Progenitor cell of endocrine pancreas (in vitro differentiated cells): ENCODE data around the gene UQCC5. TPM values are rescaled to one million over a fixed set of nuclear protein-coding genes. Genes with fewer than 3 reads are reported as not detected.

ENCODE experiments used
- DNase-seq: peaks from one replicate; pipeline ENCODE4 v3.0.0; 2021; ENCODE audit warnings: low spot score; ENCODE audit not compliant: unreplicated experiment
- H3K27ac Mint-ChIP-seq: 2 replicates; pipeline ENCODE4 v1.8.0; 2021; ENCODE audit warnings: mild to moderate bottlenecking, moderate library complexity, mixed read lengths
- H3K27me3 Mint-ChIP-seq: 2 replicates; pipeline ENCODE4 v1.8.0; 2021; ENCODE audit warnings: mixed read lengths
- H3K36me3 Mint-ChIP-seq: 2 replicates; pipeline ENCODE4 v1.8.0; 2022; ENCODE audit warnings: mixed read lengths; ENCODE audit not compliant: insufficient read depth
- H3K4me1 Mint-ChIP-seq: 2 replicates; pipeline ENCODE4 v1.8.0; 2021; ENCODE audit warnings: low read depth, mixed read lengths
- H3K4me3 Mint-ChIP-seq: 2 replicates; pipeline ENCODE4 v1.8.0; 2021; ENCODE audit warnings: low read depth, mild to moderate bottlenecking, moderate library complexity, mixed read lengths
- H3K9me3 Mint-ChIP-seq: 2 replicates; pipeline ENCODE4 v1.8.0; 2021; ENCODE audit warnings: low read depth, mixed read lengths
- CTCF ChIP-seq: fragments of 200-600 bp; sonication (generic); IDR thresholded peaks from one replicate; pipeline ENCODE4 v1.5.0; 2021; ENCODE audit warnings: antibody characterized with exemption, mild to moderate bottlenecking; ENCODE audit not compliant: unreplicated experiment
- total RNA-seq: library from RNA; stranded (reverse); gene quantifications from 2 replicates; pipeline ENCODE4 v1.2.1, GENCODE V29; 2021

UQCC5 gene
- total RNA-seq, 1 donor from 2014 or later, result 14.2 TPM

- no peaks in the 10 kb centered on the region for H3K27me3 Mint-ChIP-seq
- no peak for DNase-seq
- no peaks in the 10 kb centered on the region for H3K9me3 Mint-ChIP-seq
- TF ChIP-seq CTCF, result no peak
- H3K4me3 Mint-ChIP-seq, result no peak overlapping the region
- H3K27ac Mint-ChIP-seq, result peak overlapping the region; percentile 56
- H3K4me1 Mint-ChIP-seq, result peaks cover 2% of the 10 kb centered on the region
- peaks cover 40% of the 10 kb centered on the region for H3K36me3 Mint-ChIP-seq
These were observed 37.9 kb downstream of the UQCC5 start for GRCh38 chr3:52574056-52574965.

Other genes with a start within 250 kb of the UQCC5 start
- gene GLYCTK, start 248.8 kb upstream of the UQCC5 start, total RNA-seq, result 52.5 and 53.6 TPM in 2 replicates
- 11.6 and 14.0 TPM in 2 replicates for gene DNAH1, start 220.3 kb upstream of the UQCC5 start, total RNA-seq
- 89.8 and 107 TPM in 2 replicates for gene BAP1, start 126.6 kb upstream of the UQCC5 start, total RNA-seq
- 4.6 and 5.5 TPM in 2 replicates for gene PHF7, start 125.9 kb upstream of the UQCC5 start, total RNA-seq
- 0.79 and 1.1 TPM in 2 replicates for gene SEMA3G, start 91.5 kb upstream of the UQCC5 start, total RNA-seq
- 3.3 and 3.6 TPM in 2 replicates for gene TNNC1, start 82.6 kb upstream of the UQCC5 start, total RNA-seq
- 199 and 214 TPM in 2 replicates for gene NISCH, start 81.0 kb upstream of the UQCC5 start, total RNA-seq
- gene STAB1, start 41.3 kb upstream of the UQCC5 start, total RNA-seq, result 0.27 and 0.46 TPM in 2 replicates
- gene NT5DC2, start 2.7 kb upstream of the UQCC5 start, total RNA-seq, result 269 and 271 TPM in 2 replicates
- gene PBRM1, start 149.3 kb downstream of the UQCC5 start, total RNA-seq, result 128 and 131 TPM in 2 replicates
- 85.9 and 94.0 TPM in 2 replicates for gene GNL3, start 149.4 kb downstream of the UQCC5 start, total RNA-seq
- 76.4 and 79.8 TPM in 2 replicates for gene GLT8D1, start 169.2 kb downstream of the UQCC5 start, total RNA-seq
- gene SPCS1, start 169.5 kb downstream of the UQCC5 start, total RNA-seq, result 85.1 and 89.6 TPM in 2 replicates
- 49.8 and 51.1 TPM in 2 replicates for gene NEK4, start 234.3 kb downstream of the UQCC5 start, total RNA-seq
- gene ITIH1, start 241.0 kb downstream of the UQCC5 start, total RNA-seq, result 11.3 and 14.1 TPM in 2 replicates